ENCODE results near the gene OPCML. TPM values are rescaled to one million over a fixed set of nuclear protein-coding genes. Genes with fewer than 3 reads are reported as not detected.

Gene OPCML
- total RNA-seq, 1 experiment from 2014 or later = not detected

DNA sequence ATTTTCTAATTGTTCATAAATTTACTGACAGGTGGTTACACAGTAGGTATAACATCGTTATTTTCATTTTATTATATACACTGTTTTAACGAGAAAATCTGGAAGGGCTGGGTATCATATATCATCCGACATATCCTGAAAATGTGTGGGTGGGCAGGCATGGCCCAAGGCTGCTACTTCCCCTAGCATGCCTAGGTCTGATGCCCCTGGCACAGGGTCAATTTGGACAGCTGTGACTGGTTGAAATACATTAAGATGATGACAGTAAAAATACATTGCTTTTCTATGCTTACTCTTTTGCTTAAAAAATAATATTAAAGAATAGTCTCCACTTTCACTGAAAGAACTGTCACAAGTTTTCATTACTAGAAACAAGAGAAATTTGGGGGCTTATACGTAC is 908.8 kb downstream of the OPCML start:
- no peak for DNase-seq (ENCODE audit: low read depth)

DNA sequence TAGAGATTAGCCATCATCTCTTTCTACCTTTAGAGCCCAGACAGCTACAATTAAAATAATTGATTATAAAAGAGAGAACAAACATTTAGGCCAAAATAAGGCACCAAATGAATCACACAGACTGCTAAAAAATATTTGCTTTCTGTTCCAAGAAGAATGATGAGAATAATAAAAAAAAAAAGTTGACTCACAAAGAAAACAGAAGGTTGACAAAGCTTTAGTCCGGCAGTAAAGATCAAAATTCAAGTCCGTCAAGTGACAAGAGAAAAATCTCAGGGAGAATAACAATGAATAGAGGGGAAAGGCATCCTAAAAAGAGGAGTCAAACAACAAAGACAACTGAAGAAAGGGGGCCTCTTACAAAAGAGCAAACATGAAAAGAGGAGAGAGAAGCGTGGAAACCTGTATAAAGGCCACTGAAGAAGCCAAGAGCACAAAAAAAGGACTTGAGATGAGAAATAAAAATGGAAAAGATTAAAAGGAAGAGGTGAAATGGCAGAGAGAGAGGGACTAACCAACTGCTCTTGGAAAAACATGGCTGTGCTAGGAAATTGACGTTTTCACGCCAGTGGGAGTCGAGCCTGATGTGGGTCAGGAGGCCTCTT is 910.2 kb downstream of the OPCML start:
- DNase-seq (ENCODE audit: low read depth) = no peak

DNA sequence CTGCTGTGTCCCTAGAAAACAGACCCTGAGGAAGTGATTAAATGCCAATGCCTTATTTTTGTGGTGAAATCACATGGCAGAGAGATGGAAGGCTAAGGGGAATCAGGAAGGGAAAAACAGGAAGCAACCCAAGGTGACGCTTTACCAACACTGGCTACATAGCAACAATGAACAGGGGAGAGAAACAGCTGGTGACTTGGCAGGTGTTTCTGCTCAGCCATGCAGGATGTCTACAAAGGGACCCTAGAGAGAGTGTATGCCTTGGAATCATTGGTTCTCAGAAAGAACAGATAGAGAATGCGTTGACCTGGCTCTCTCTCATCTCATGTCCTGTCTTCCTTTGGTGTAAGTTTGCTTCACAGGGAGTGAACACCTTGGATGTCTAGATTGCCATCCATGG is 911.9 kb downstream of the OPCML start:
- DNase-seq (ENCODE audit: low read depth) = no peak

DNA sequence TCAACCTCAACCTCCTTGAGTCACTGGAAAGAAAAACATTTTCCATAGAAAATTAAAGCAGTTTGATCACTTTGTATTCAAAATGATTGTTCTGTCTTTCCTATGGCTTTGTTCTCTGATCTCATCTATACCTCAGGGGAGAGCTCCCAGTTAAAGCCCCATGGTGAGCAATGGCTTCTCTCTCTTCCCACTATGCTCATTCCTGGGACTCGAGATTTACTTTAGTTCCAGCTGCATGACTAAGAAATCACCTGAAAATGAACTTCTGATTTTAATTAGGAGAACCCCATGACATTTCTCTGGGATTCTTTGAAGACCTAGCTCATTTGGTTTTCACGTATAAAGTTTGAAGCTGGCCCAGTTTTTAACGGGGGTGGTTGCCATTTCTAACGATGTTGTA is 921.5 kb downstream of the OPCML start:
- DNase-seq (ENCODE audit: low read depth) = no peak

DNA sequence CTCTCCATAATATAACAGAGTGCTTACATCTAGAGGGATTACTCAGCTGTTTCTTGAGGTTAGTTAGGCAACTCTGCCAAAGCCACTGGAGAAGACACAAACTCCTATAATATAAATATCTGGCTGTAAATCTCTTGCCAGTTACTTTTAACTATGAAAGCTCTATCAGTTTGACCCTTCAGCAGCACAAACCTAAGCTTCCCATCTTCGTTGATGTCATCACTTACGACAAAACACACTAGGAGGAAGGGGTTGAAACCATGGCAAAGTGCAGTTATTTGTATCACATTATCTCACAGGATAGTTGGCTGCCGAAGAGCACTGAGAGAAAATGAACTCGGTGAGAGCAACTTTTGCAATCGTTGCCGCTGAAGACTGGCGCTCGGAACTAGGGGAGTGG is 922.1 kb downstream of the OPCML start:
- no peak for DNase-seq (ENCODE audit: low read depth)

DNA sequence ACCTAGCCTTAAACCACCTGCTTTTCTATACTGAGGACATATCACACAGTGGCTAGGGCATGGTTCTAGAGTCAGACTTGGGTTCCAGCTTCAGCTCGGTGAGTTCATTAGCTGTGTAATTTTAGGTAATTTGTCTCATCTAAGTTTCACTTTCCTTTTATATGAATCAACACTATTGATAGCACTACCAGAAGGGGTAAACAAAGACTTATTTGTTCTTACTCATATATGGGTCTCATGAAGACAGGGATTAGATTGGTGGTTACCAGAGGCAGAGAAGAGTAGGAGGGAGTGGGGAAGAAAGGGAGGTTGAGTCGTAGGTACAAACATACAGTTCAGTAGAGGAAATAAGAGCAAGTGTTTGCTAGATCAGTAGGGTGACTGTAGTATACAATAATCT is 924.7 kb downstream of the OPCML start:
- no peak for DNase-seq (ENCODE audit: low read depth)

DNA sequence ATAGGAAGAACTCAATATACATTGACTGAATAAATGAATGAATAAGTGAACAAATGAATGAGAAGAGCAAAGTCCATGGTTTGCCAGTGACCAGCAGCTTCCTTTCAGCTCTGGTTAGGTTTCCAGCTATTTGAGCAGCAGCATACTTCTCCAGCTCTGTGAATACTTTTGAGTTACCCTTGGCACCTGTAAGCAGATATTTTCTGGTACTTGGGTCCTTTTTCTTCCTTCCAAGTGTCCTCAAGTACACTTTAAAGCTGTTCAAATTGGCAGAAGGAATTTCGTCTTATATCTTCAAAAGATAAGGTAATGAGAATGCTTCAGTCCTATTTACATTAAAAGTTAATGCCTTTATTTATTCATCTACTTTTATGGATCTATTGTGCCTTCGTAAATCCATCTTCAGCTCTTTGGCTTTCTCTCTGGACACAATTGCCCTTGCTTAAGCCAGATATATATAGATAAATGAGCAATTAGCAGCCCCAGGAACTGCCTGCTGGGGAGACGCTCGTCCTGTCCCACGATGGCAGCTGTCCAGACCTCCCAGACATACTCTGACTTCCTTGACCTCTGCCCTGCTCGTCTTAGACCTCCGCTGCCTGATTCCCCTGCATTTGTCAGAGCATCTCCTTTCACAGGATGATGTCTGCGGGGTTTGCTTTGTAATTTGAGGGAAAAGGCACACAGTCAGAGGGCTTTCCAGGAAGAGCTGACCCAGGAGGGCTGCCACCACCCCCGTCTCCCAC is 926.3 kb downstream of the OPCML start:
- no peak for DNase-seq (ENCODE audit: low read depth)

DNA sequence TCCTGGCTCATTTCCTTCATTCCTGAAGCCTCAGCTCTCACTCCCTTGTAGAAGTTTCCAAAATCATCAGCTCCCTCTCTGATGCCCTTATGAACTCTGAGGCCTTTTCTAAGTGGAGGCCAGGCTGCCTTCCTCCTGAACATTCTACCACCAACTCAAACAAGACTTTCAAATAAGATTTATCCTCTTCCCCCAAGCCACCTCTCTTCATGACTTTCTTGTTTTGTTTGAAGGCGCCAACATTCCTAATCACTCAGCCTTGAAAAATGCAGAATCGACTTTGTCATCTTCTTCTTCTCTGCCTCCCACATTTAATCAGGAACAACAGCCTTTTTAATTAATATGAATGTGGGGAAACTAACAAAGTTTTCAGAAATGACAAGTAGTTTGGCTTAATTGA is 927.9 kb downstream of the OPCML start:
- peak; percentile 36 for DNase-seq (ENCODE audit: low read depth)

DNA sequence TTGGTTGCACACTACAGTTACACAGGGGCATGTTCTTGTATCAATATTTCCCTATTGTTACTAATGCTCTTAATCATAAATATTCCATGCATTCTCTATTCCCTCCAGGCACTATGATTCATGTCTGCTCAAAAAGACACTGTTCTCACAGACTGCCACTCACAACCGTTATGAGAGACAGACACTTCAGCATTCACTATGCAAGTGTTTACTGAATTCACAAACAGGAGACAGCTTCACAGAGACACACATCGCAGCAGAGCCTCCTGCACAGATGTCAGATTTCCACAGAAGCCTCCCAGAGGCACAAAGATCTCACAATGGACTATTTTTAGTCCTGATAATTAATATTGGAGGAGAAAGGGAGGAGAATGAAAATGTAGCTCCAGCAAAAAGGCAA is 930.4 kb downstream of the OPCML start:
- DNase-seq (ENCODE audit: low read depth) = no peak

DNA sequence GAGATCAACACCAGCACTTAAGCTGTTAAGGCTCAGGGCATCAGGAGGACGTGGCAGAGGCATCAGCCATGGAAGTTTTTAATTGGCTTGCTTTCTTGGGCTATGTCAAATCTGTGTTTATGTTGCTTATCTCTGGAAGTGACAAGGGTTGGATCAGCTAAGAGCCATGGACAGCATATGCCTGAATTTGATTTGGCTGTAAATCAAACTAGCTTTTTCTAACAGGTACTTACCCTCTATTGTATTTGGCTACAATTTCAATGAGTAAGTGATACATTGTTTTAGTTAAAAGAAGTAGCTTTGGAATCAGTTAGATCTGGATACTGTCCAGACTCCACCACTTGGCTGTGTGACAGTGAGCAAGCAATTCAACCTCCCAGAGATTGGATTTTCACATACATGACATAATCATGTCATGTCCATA is 936.6 kb downstream of the OPCML start:
- peak; percentile 24 for DNase-seq (ENCODE audit: low read depth)

DNA sequence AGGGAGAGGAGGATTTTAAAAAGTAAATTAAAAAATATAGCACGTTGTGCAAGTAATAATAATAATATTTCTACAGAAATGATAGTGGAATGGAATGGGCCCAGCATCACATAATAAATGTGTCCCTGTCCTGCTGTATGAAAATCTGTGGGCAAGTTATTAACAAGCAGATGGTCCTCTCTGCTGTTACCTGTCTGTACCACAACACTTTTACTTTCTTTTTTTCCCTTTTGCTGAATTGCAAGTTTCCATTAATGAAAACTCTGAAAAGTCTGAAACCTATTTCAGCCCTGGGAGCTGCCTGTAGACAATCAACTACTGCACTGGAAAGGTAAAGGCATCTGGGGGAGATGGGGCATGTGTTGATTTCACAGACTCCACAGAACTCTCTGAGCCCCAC is 937.1 kb downstream of the OPCML start:
- DNase-seq (ENCODE audit: low read depth) = no peak

DNA sequence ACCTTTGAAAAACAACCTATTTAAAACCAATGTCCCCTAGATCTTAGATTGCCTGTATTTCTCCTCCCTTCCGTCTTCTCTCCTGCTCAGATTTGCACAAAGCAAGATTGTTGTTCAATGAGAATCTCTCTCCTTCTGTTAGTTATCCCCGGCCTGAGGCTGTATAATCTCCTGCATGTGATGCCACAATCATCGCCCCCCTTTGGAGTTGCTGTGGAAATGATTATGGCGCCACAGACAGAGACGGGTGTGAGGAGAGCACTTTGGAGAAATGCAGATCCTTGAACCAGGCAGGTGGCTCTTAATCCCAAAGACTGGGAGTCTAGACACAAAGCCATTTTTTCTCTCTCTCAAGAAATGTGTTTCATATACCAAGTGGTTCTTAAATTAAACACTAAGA is 941.3 kb downstream of the OPCML start:
- DNase-seq (ENCODE audit: low read depth) = no peak

DNA sequence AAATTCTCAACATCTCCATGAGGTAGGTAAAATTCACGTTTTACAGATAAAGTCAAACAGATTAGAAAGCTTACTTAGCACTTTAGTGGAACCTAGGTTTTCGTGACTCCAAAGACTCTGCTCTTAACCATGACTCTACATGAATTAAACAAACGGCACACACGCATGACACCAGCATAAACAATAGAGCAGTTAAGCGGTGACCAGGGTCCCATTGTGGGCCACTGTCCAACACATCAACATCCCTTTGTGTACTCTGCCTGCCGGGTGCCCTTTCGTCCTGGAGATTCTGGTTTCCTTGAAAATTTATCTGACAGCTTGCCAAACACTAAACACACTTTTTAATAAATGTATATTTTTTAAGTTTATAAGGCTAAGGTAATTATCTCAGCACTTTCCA is 941.7 kb downstream of the OPCML start:
- no peak for DNase-seq (ENCODE audit: low read depth)

DNA sequence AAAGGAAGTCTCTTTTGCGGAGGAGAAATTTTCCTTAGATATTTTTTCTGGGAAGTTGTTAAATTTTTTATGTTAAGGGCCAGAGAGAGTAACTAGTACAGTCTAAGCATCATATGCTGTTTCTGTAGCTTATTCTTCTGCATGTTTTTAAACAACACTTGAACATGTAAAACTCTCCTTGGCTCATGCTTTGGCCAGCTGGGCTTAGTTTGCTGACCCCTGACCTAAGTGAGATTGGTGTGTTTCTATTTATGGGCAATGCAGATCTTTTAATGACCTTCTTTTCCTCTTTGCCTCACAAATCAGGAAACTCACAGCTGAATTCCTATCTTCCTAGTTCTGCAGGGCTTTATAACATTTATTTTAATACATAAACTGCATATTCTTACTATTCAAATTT is 942.5 kb downstream of the OPCML start:
- no peak for DNase-seq (ENCODE audit: low read depth)

DNA sequence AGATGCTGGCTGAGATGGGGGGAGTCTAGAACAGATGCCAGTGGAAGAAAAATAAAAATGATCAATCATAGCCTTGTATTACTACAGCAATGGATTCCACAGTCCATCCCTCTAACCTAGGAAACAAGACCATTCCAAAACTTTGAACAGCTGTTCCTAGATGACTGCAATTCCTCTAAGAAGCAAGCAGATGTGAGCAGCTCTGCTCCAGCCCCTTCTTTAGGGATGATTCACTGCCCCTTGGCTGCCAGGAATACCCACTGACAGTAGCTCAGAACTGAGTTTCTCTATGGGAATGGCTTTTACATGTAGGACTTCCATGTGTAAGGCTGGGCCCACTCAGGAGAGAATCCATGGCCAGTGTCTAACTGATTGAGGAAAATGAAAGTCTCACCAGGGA is 943.9 kb downstream of the OPCML start:
- no peak for DNase-seq (ENCODE audit: low read depth)

DNA sequence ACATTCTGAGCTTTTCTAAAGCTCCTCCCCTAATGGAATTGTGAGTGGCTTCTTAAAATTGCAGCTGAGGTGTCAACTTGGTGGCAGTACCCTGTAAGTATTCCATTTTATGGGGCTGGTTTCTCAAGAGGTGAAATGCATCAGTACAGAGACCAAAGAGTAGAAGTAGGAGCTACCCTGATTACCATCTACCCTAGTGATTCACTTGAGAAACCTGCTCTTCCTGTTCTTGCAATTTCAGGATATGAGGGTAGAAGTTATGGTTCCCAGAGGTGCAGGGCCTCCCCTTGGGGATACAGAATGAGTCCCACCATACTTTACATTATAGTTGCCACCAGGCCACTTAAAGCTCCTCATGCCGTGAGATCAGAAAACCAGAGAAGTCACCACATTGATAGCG is 944.6 kb downstream of the OPCML start:
- no peak for DNase-seq (ENCODE audit: low read depth)

DNA sequence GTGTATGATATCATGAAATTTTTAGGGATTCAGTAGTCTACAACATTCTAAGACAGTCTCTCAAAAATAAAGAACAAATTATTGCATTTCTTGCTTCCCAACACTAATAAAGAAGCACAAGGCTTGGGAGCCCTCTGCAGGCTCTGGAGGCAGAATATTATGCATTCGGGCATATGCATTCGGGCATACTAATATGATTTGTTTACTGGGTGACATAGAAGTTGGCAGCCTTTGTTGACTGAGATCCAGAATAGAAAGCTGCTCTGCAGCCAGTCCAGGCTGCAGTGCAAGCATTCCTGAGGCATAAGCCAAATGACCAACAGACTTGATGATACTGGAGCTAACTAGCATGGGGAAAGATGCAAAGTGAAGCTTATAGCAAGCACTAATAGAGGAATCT is 945.5 kb downstream of the OPCML start:
- no peak for DNase-seq (ENCODE audit: low read depth)

DNA sequence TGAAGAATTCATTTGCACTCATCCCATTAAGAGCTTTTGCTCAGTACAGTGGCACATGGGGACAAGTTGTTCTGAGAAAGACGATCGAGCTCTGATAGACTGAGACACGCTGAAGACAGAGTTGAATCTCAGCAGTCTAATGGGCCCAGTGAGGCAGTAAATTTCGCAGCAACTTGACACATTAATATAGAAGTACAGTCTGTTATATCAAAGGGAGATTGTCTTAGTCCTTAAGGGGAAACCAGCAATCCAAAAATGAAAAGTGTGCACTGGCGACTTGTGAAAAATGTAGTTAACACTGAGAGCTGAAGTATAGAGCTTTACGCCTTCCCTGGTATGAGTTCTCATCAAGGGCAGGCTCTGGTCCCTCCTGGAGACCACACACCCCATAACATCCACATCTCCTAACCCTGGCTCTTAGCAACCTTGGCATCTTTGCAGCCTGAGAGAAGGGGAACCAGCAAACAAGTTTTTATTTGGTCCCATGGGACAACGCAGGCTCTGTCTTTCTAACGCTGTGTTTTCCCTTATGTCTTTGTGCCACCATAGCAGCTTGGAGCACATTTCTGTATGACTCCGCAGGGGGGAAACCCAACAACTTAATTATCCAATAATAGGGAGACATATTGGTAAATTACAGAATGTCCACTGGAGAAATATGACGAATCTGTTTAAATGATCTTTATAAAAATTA is 952.5 kb downstream of the OPCML start:
- DNase-seq (ENCODE audit: low read depth) = no peak

DNA sequence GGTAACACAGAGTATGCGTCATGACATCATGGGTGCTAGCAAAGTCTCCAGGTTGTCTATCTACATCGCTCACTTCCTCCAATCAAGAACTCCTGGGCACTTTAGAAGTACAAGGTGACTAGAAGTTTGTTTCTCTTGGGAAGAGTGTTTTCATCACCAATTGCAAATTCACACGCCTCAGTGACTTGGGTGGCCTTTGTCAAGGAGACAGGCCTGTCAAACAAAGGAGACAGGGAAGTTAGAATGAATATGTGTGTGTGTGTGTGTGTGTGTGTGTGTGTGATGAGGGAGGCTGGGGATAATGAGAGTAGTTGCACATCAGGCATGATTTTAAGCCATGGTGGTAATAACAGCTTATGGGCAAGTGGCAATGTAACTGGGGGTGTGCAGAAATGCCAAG is 953.2 kb downstream of the OPCML start:
- DNase-seq (ENCODE audit: low read depth) = no peak

DNA sequence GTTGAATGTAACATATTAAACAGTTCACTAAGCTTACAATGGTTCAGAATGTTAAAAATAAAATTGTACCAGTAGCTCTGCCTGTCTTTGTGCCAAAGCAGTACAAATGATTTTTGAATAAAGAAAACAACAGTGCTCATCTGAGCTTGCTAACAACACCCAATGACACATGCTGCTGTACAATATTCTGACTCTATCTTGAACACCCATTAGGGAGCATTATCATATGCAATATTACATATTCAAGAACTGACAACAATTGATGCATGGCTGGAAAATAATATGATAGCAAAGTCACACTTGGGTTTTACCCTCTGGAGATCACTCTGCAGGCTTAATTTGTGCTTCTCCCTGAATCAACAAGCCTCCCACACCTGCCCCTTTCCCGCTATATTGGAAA is 953.7 kb downstream of the OPCML start:
- no peak for DNase-seq (ENCODE audit: low read depth)

DNA sequence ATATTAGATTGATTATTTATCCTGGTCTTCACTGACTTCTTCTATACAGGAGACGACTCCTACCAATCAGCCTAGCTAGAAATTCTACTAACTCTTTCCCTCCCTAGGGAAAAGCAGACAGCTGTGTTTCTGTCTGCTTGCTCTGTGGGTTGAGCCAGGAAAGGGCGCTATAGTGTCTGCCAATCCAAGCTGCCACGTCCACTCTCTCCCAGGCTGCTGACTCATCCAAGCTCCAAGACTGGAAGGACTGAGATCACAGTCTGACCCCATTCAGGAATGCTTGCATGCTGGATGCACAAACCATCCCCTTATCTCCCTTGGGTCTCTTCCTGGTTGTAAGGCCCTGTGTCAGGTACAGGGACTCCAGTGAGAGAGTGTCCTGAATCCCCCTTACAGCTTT is 955.6 kb downstream of the OPCML start:
- DNase-seq (ENCODE audit: low read depth) = peak; percentile 93

DNA sequence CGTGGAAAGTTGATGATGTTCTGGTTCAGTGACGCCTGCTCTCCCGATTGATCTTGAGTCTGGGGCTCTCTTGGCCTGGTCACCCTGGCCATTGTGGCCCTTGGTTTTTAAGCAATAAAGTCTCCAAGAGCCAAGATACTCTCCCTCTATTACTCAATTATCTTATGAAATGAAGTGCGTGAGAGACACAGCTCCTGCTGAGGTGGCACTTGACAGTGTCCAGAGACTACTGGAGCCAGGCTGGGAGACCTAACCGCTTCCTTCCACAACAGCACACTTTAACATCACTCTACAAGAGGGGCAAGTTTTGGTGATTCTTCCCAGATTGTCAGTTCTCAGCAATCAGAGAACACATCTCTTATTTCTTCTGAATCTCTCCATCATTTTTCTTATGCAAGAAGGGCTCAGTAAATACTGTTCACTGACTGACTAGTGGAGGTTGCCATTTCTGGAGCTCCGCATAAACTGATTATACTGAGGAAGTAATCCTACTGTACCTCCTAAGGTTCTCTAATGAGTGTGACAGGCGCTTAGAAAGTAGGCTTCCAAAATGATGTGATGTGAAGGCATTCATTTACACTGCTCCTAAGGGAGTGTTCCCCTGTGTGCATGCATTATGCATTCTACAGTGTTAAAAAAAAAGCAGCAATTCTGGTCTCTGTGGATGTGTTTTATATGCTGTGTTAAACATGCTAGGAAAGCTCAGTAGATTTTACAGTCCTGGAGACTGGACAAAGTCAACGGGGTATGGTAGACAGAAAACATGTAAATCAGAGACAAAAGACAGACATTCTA is 968.0 kb downstream of the OPCML start:
- no peak for DNase-seq (ENCODE audit: low read depth)

Measured in Daoy (cell line).